HG03342 (cell line): ENCODE measurements around the gene GRM8.
A peak's percentile ranks its signal among the peaks of the same experiment; 100 is the strongest.

Source experiments
- ATAC-seq: cut with Tn5 transposase; IDR thresholded peaks from one replicate; pipeline ENCODE4 v1.9.1; 2021; ENCODE audit warnings: mild to moderate bottlenecking, moderate library complexity; ENCODE audit not compliant: unreplicated experiment

GRM8 gene

DNA sequence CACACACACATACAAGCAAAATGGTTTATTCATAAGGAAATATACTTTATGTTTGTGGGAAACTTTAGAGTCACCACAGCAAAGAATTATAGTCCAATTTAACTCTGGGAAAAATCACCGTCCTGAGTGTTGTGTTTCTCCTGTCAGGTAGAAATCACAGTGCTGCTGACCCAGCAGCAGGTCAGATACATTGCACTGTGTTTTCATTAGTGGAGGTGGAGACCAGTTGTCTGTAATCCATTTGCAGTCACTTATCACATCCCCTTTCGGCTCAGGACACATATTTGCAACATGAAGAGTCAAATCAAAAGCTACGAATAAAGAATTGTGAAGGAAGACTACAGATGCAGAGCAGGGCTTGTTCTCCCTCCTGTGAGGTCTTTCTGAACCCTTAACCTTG is 799.6 kb downstream of the GRM8 start:
- ATAC-seq, result no peak

DNA sequence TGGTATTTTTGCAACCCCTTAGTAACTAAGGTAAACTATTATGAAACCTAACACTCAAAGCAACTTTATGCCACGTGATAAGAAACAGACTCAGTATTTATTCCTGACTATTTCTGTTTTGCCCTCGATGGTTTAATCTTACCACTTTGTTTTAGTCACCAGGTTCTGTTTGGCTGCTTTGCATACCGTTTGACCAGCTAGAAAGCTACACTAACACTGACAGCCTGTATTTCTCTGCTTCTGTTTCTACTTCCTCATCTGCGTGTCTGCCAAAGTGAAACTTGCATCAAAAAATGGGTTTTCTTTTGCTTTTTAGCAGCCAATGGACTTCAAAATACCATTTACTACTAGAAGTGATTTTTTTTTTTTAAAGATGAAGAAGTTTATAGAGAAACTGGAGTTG is 802.5 kb downstream of the GRM8 start:
- ATAC-seq, result peak; percentile 93

DNA sequence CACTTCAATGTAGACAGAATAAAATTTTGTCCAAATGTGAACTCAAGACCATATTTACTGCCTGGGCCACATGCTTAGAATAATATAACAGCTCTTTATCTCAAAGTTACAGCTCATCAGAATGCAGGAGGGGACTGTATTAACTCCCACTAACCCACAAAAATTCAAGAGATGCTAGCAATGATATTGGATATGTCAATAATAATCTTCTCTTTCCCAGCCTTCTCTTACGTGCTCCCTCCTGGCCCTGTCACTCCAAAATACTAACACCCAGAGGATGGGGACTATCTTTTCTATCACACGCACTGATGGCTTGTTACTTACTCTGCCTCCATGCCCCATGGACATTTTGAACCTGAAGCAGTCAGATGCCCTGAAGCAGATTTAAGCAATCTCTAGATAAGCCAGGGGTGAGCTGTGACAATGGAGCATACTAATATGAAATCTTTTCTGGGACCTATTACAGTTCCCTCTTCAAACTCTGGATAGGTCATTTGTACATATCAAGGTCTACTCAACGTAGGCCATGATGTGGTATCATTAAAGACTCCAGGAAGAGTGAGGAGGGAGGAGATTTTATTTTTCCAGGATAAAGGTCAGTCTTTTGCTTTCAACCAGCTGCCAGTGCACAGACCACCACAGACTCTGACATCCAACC is 803.0 kb downstream of the GRM8 start:
- peak; percentile 11 for ATAC-seq

DNA sequence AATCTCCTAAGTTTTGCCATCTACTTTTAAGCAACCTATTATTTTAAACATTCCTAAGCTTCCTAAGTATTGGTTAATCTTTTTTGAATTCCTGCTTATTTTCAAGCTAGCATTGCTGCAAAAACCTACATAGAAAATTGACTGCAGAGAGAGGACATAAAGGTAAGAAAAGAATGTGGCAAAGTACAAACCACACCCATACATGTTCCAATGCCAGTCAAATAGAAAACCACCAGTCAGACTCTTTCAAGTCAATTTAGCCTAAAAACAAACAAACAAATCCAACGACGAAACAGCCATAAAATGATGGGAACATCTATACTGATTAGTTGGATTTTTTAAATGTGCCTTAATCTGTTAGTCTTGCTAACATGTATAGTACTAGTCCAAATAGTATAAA is 804.8 kb downstream of the GRM8 start:
- ATAC-seq, result no peak

DNA sequence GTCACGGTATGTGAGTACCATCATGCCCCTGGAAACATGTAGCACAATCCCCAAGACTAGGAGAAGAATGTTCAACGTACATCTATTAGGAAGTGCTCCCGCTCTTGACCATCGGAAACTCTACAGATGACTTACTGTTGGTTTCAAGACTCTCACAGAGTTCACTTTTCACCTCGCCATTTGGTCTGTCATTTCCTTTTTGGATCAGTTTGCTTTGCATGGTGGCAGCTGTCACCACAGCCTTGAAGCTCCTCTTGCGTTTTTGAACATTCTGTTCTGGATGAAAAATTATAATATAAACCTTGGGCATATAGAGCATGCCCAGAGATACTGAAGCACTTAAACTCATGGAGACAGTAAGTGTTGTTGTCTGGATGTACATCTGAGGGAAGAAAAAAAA is 806.8 kb downstream of the GRM8 start:
- no peak for ATAC-seq

DNA sequence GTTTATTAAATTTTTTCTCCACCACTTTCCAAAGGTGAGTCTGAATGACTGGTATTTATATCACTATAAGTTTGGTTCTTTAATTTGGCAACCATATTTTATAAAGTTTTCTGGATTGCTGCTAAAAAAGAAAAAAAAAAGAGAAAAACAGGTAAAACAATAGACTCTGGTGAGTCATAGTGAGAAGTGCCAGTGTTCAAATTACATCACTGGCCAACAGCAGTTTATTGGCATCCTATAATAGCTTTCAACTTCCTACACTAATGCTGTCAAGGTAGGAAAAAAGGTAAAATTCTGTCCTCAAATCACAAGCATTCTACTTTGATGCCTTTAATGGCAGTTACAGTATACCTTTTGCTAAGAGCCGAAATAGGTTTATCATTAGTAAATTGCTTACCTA is 808.8 kb downstream of the GRM8 start:
- no peak for ATAC-seq

DNA sequence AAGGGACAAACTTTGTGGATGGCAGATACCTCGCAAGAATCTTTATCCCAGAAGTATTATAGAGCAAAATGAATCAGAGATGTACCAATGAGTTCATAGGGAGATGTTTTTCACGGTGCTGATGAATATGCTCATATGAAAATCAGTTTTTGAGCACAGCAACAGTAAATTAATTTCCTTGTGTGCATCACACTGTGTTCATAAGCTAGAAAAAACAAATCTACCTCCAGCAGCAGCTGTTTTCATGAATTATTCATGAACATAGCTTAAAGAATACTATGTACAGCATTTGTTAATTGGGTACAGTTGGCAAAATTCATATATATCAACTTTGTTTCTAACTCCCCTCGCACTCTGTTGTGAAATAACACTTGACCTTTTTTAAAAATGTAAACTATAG is 809.8 kb downstream of the GRM8 start:
- ATAC-seq, result no peak

DNA sequence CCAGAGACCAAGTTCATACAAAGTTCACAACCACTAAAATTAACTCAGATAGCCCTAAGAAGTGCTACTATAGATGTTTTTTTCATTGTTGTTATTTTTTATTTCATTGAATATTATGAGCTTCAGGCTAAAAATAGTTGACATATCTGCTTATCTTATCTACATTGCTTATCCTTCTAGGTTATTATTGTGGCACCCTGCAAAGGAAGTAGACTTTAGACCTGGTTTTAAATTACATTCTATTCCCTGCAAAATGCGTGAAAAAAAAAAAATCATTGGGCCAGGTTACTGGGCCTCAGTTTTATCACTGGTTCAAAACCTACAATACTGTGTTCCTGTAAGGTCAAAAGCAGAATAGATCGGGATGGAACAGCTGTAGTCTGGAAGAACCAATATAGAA is 811.0 kb downstream of the GRM8 start:
- ATAC-seq, result no peak

DNA sequence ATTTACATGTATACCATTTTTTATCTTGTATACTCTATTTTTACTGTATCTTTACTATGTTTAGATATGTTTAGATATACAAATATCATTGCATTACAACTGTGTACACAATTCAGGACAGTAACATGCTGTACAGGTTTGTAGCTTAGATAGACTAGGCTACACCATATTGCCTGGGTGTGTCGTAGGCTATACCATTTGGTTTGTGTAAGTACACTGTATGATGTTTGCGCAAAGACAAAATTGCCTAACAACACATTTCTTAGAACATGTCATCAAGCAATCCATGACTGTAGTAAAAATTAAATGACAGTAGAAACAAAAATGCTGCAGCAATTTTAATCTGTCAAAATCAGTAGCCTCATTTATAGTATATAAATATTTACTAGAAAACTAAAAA is 812.2 kb downstream of the GRM8 start:
- ATAC-seq, result no peak

DNA sequence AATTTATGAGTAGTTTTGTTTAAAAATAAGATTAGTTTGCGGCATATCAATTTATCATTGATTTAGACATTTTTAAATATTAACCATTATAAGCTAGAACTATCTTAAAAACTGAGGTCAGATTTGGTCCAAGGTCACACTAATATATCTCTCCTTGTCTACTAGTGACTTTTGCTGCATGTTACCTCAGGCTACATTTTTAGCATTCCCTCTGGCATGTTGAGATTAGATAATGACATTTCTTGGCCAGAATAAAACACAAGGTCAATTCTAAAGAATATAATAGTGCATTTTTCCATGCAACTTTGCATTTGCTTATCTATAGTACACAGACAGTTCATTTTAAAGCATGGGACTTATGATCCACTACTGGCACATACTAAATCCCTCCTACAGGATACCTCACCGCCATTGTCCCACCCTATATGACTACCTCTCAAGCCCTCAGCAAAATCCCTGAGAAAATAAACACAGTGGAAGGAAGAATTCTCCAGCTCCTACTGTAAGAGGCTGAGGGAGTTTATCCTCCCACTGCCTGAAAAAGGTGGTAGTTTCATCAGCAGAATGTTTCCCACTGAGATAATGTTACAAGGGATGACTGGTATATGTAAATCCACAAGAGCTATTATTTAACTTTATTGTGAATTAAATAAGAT is 816.4 kb downstream of the GRM8 start:
- no peak for ATAC-seq

DNA sequence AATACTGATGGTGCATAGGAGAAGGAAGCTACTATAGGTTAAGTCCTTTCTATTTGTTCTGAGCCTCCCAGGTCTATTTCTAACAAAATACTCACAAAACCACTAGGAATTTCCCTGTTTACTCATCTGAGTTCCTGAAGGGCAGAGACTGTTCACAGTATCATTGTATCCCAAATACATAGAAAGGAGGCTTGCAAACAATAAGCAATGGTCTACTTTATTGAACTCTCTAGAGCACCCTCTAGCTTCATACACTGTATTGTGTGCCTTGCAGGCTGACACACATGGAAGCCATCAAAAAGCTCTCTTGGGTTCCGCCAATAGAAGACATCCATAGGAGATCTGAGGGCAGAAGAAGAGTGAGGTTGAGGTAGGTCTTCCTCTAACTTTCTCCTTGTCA is 826.1 kb downstream of the GRM8 start:
- ATAC-seq, result no peak

DNA sequence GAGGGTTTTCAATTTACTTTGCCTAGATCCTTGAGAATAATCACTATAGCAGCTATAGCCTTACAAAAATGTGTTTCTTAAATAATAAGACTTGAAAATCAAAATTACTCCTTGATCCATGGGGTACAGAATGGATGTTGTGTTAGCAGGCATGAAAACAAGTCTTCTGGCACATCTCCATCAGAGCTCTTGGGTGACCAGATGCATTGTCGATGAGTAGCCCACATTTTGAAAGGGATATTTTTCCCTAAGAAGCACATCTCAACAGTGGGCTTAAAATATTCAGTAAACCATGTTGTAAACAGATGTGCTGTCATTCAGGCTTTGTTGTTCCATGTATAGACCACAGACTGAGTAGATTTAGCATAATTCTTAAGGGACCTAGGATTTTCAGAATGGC is 827.8 kb downstream of the GRM8 start:
- no peak for ATAC-seq

DNA sequence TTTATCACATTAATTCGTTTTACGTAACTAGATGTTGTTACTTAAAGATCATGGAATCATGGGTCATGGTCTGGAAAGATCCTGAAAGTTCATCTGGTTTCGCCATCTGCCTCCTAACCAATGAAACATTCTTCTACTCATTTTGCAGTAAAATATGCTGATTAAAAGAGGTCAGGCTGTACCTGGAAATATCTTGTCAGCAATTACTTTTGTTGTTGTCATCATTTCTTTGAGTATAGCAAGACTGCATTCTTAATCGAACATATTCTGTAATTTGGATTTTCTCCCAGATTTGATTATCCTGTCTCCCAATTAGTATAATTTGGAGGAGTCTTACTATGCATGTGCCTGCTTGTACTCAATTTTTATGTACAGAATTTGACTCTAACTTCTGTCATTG is 833.7 kb downstream of the GRM8 start:
- ATAC-seq, result no peak

DNA sequence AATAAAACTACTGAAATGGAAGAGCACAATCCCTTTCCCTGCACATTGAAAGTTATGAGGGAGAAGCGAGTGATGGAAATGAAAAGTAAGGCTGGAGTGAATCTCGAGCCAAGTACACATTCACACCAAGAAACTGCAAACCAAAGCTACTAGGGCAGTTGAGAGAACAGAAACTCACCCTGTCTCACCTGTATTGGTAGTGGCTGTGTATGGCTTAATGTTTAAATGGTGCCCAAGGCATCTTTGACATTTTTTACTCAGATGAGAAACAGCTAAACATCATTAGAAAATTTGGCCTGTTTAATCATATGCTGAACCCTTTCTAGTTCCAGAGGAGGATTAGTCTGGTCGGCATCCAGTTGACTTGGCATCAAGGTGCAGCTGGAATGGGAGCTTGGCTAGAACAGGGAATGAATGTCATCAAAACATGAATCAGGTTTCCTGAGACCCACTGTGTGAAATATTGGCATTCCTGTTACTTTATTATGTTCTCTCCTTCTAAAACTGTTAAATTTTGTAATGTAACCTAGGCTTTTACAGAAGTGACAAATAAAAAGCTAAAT is 840.8 kb downstream of the GRM8 start:
- peak; percentile 74 for ATAC-seq

DNA sequence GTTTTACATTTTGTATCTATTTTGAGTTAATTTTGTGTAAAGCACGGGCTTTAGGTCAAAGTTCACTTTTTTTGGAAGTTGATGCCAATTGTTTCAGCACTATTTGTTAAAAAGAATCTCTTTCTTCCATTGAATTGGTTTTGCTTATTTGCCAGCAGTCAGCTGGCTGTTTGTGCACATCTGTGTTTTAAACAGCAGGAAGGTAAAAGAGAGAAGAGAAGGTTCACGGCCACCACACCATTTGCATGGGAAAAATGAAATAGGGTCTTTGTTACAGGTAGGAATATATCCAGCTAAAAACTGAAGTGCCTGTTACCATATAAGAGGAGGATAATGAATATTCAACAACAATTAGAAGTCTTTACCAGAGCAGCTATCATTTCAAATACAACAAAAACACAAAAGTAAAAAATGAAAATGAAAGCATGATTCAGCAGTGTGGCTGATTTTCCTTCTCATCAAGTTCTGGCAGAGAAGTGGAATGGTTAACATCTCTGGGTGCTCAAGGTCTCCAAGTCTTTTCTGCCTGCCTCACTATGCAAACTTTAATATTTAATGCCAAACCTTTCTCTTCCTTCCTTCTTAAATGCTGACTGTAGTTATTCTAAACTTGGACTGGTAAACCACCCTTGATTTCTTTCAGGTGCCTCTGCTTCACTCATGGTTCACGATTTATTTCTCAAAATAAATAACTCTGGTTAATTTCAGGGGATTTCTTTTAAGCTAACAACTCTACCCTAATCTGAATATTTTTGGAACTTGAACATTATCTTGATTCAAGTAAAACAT is 841.5 kb downstream of the GRM8 start:
- ATAC-seq, result peak; percentile 52

DNA sequence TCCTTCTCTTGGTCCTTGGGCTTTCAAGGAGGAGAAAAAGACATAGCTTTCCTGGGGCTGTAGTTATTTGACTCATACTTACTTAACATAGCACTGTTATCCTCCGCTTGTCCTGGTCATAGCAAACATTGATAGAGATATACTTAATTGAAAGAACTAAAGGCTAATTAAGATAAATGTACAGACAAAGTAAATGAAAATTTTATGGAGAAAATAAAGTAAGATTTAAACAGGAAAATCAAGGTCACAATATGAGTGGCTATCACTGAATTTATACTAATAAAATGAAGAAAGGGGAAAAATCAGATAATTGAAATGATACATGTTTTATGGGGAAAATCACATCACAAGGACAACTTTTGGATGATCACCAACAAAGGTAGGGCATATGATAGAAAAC is 849.7 kb downstream of the GRM8 start:
- ATAC-seq, result no peak

DNA sequence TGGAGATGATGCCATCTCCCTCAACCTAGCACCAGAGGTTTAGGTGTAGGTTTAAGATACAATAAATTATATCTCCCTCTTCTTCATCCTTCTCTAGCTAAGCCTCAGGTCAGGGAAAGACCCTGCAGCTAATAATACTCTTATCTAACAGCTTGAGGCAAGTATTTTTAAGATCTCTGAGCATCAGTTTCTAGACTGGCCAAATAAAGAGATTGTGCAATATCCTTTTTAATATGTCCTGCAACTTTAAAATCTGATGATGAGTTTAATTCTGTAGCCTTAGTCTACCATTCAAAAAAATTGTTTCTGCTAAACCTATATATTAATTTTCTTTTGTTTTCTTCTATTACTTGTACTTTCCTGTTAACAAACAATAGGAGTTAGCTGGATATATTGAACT is 850.8 kb downstream of the GRM8 start:
- no peak for ATAC-seq

DNA sequence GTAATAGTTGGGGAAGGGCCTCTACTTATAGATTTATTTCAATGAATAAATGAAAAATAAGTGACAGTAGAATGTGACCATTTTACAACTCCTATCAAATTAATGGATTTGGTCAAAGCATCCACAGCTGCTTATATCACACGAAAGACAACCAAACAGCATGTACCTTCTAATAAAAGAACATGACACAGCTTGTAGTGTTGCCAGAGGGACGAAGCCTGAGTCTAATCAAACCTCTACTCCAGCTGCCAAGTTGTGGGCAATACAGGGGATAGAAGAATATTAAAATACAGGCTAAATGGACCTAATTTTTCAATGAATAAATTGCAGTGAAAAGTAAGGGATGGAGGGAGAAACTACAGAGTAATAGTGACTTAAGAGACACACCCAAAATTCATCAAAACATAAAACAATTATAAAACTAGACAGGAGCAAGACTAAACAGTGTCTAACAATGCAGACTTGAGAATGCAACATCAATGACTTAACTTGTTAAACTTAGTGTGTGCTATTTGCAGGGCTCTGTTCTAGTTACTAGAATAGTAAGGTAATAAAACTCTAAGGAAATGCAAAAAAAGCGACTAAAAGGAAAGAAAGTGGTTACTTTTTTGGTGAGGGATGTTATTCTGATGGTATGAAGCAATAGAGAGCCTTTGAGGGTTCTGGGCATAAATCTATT is 853.8 kb downstream of the GRM8 start:
- ATAC-seq, result no peak

DNA sequence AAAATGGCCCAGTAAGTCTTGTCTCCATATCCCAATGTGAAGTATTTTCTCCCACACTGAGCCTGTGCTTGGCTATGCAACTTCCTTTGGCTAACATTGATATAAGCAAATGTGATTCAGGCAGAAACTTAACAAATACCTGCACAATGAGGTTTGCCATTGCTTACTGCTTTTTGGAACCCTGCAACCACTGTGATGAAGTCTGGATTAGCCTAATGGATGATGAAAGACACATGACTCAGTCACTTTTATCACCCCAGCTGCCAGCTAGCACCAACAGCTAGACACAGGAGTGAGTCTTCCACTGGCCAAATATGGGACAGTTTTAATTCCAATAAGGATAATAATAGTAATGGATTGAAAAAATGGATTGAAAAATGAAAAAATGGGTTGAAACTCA is 854.5 kb downstream of the GRM8 start:
- no peak for ATAC-seq

DNA sequence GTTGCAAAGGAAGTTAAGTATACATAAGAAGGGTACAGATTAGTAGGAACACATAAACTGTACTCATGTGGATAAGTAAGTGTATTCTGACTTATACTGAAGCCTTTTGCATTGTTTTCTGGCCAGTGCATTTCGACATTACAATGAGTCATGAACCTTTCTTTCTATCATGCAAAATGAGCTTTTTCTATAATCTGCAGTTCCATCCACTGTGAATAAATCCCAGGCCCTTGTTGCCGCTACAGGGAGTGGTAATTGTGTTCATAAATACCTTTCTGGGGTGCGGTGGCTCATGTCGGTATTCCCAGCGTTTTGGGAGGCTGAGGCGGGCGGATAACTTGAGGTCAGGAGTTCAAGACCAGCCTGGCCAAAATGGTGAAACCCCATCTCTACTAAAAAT is 858.3 kb downstream of the GRM8 start:
- no peak for ATAC-seq
